Progenitor cell of endocrine pancreas (in vitro differentiated cells): ENCODE measurements around the gene TTC13. TPM values are rescaled to one million over a fixed set of nuclear protein-coding genes. Genes with fewer than 3 reads are reported as not detected.

ENCODE experiments used
- DNase-seq: peaks from one replicate; pipeline ENCODE4 v3.0.0; 2021; ENCODE audit warnings: low spot score; ENCODE audit not compliant: unreplicated experiment
- H3K27ac Mint-ChIP-seq: 2 replicates; pipeline ENCODE4 v1.8.0; 2021; ENCODE audit warnings: mild to moderate bottlenecking, moderate library complexity, mixed read lengths
- H3K27me3 Mint-ChIP-seq: 2 replicates; pipeline ENCODE4 v1.8.0; 2021; ENCODE audit warnings: mixed read lengths
- H3K36me3 Mint-ChIP-seq: 2 replicates; pipeline ENCODE4 v1.8.0; 2022; ENCODE audit warnings: mixed read lengths; ENCODE audit not compliant: insufficient read depth
- H3K4me1 Mint-ChIP-seq: 2 replicates; pipeline ENCODE4 v1.8.0; 2021; ENCODE audit warnings: low read depth, mixed read lengths
- H3K4me3 Mint-ChIP-seq: 2 replicates; pipeline ENCODE4 v1.8.0; 2021; ENCODE audit warnings: low read depth, mild to moderate bottlenecking, moderate library complexity, mixed read lengths
- H3K9me3 Mint-ChIP-seq: 2 replicates; pipeline ENCODE4 v1.8.0; 2021; ENCODE audit warnings: low read depth, mixed read lengths
- total RNA-seq: library from RNA; stranded (reverse); gene quantifications from 2 replicates; pipeline ENCODE4 v1.2.1, GENCODE V29; 2021
- TF ChIP-seq, protein P1 (sequence below): fragments of 200-600 bp; sonication (generic); IDR thresholded peaks from one replicate; pipeline ENCODE4 v1.5.0; 2021; ENCODE audit warnings: antibody characterized with exemption, mild to moderate bottlenecking; ENCODE audit not compliant: unreplicated experiment

The TTC13 gene
- total RNA-seq, 1 donor from 2014 or later = 22.3 TPM

DNA sequence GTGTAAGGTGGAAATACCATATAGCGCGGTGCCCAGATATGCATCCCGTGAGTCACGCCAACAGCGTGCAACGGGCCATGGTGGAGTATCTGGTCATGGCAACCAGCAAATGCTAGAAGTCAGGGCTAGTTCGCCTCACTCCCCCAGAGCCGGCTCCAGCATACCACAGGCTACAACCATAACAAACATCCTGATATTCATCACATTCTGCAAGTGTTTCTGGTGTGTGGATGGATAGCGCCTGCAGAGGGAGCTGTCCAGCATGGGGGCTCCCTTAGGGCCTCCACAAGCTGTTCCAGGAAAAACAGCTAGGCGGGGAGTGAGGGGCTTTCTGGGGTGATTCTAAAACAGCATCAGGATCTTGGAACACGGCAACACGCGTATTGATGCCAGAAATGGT is 117.2 kb downstream of the TTC13 start:
- DNase-seq = no peak
- Mint-ChIP-seq H3K9me3 (no peaks in the 10 kb centered on the region), H3K27ac (peak overlapping the region; percentile 62), H3K4me3 (no peak overlapping the region), H3K27me3 (no peaks in the 10 kb centered on the region), H3K4me1 (peaks cover 44% of the 10 kb centered on the region), H3K36me3 (peaks cover 13% of the 10 kb centered on the region)
- TF ChIP-seq, protein P1, sequence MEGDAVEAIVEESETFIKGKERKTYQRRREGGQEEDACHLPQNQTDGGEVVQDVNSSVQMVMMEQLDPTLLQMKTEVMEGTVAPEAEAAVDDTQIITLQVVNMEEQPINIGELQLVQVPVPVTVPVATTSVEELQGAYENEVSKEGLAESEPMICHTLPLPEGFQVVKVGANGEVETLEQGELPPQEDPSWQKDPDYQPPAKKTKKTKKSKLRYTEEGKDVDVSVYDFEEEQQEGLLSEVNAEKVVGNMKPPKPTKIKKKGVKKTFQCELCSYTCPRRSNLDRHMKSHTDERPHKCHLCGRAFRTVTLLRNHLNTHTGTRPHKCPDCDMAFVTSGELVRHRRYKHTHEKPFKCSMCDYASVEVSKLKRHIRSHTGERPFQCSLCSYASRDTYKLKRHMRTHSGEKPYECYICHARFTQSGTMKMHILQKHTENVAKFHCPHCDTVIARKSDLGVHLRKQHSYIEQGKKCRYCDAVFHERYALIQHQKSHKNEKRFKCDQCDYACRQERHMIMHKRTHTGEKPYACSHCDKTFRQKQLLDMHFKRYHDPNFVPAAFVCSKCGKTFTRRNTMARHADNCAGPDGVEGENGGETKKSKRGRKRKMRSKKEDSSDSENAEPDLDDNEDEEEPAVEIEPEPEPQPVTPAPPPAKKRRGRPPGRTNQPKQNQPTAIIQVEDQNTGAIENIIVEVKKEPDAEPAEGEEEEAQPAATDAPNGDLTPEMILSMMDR = no peak

DNA sequence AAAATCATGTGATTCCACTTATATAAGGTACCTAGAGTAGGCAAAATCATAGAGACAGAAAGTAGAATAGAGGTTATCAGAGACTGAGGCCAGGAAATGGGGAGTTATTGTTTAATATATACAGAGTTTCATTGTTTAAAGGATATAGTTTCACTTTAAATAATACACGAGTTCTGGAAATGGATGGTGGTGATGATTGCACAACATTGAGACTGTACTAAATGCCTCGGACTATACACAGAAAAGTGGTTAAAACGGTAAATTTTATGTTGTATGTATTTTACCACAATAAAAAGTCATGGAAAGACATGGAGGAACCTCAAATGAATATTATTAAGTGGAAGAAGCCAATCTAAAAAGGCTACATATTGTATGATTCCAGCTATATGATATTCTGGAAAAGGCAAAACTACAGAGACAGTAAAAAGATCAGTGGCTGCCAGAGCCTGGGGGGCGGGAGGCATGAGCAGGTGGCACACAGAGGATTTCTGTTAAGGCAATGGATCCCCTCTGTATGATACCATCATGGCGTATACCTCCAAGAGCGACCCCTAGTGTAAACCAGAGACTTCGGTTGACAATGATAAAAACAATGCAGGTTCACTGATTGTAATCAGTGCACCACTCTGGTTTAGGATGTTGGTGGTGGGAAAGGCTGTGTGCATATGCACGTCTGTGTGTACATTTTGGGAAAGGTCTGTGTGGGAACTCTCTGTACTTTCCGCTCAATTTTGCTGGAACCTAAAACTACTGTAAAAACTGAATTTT is 117.9 kb downstream of the TTC13 start:
- DNase-seq = no peak
- TF ChIP-seq, protein P1 = no peak
- Mint-ChIP-seq H3K4me3 (no peak overlapping the region), H3K9me3 (no peaks in the 10 kb centered on the region), H3K27me3 (no peaks in the 10 kb centered on the region), H3K4me1 (peaks cover 44% of the 10 kb centered on the region), H3K36me3 (peaks cover 14% of the 10 kb centered on the region), H3K27ac (no peak overlapping the region)

DNA sequence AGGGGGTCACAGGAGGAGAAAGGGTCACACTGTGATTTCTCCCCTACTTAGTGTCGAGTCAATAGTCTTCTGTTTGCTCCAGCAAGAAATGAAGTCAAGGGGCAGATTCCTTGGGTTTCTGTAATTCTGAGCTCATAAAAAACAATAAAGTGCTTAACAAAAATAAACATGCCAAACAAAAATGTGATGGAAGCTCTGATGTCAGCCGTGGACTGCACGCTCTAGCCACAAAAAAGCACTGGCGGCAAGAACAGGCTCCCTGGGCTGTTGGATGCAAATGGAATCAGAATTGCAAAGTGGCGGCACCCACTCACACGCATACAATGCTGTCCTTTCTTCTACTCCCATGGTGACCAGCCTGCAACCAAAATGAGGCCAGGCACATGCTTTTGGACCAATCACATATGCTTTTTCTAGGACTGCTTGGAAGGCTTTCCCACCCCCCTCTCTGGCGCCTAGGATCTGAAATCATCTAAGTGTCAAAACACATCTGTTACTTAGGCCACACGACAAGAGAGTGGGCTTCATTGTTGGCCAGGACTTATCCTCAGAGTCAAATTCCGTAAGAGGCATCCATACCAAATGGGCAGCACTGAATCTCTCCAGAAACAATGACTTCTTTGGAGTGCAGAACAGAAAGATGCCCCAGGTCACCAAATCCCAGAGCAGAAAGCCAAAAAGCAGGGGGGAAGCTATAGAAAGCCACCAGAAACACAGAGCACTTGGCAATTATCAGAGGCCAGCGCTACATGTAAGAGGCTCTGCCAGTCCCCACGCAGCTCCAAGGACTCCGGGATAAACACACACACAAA is 119.5 kb downstream of the TTC13 start:
- no peaks in the 10 kb centered on the region for H3K9me3 Mint-ChIP-seq
- peak overlapping the region; percentile 15 for H3K27ac Mint-ChIP-seq
- no peak overlapping the region for H3K4me3 Mint-ChIP-seq
- TF ChIP-seq, protein P1 = no peak
- peaks cover 29% of the 10 kb centered on the region for H3K36me3 Mint-ChIP-seq
- H3K27me3 Mint-ChIP-seq = no peaks in the 10 kb centered on the region
- no peak for DNase-seq
- H3K4me1 Mint-ChIP-seq = peaks cover 39% of the 10 kb centered on the region

DNA sequence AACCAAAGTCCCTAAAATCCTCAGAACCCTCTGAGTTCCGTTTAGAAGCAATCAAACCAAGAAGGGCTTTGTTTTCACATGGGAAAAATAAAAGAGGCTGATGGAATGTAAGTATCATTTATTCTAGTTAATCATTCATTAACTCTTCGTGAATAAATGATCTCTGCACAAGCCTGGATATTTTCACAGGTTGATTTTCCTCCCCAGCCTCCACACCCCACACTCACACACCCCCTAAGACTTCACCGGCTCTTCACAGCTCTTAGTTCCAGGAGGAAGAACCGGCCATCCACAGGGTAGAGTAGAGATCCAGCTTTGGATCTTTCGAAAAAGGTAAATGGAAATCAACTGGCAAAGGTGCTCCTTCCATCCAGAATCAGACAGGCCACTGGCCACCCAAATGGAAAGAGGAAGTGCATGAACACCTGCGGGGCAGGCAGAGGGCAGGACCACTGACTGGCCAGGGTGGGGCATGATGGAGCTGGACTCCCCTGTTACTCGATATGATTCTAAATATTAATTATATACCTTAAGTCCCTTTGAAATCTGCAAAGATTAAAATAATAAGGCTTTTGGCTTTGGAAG is 120.3 kb downstream of the TTC13 start:
- peak overlapping the region; percentile 62 for H3K27ac Mint-ChIP-seq
- H3K27me3 Mint-ChIP-seq = no peaks in the 10 kb centered on the region
- H3K4me1 Mint-ChIP-seq = peaks cover 33% of the 10 kb centered on the region
- no peak for DNase-seq
- TF ChIP-seq, protein P1 = no peak
- no peaks in the 10 kb centered on the region for H3K9me3 Mint-ChIP-seq
- H3K36me3 Mint-ChIP-seq = peaks cover 37% of the 10 kb centered on the region
- no peak overlapping the region for H3K4me3 Mint-ChIP-seq

DNA sequence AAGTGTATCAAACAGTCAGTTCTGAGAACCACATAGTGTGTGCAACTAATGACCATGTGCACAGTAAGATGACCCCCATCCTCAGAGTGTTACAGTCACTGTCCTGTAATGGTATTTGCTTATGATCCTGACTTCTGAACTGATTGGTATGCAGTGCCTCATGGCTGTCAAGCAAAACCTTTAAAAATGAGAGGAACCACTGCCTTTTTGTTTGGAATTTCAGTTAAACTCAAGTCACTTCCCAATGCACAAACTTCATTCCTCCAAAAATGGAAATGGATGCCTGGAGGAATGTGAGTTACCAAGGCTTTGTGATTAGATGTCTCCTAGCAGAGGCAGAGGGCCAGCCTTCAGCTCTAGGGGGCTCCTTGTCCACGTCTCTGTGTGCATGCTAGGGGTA is 120.8 kb downstream of the TTC13 start:
- Mint-ChIP-seq H3K27ac (peak overlapping the region; percentile 62), H3K27me3 (no peaks in the 10 kb centered on the region), H3K4me1 (peaks cover 29% of the 10 kb centered on the region), H3K4me3 (no peak overlapping the region), H3K9me3 (peaks cover 3% of the 10 kb centered on the region), H3K36me3 (peaks cover 42% of the 10 kb centered on the region)
- DNase-seq = no peak
- TF ChIP-seq, protein P1 = no peak
